ENCODE results near the gene TLK1.
"Not testable (repeated sequence)": the region's sequence is repeated elsewhere in the genome, so short reads cannot be mapped to it uniquely, and the experiment has no call there.

The TLK1 gene

GRCh38 chr2:171095014-171095582, 65.6 kb downstream of the TLK1 start:
- no peaks in the 10 kb centered on the region for H3K27me3 ChIP-seq (ENCODE audit: insufficient read depth, low read length)
- H3K36me3 ChIP-seq (ENCODE audit: insufficient read depth, low read length), result peaks cover 12% of the 10 kb centered on the region; the same call in 1 of the 2 replicates
- peaks cover 4% of the 10 kb centered on the region; the same call in 1 of the 2 replicates for H3K9me3 ChIP-seq (ENCODE audit: insufficient read depth, low read depth, low read length)
- peaks cover 6% of the 10 kb centered on the region for H3K4me1 ChIP-seq (ENCODE audit: insufficient read depth, low read length)
- H3K9ac ChIP-seq (ENCODE audit: low read depth, low read length), result no peak overlapping the region
- H3K27ac ChIP-seq (ENCODE audit: low read depth, low read length), result no peak overlapping the region
- H3K4me3 ChIP-seq (ENCODE audit: low read length), result no peak overlapping the region
- no CpG with 5 or more reads among the region's 2 CpGs for WGBS

GRCh38 chr2:171091517-171091916, 69.2 kb downstream of the TLK1 start:
- peaks cover 15% of the 10 kb centered on the region for H3K4me1 ChIP-seq (ENCODE audit: insufficient read depth, low read length)
- not testable (repeated sequence) for H3K27ac ChIP-seq (ENCODE audit: low read depth, low read length); H3K36me3 ChIP-seq (ENCODE audit: insufficient read depth, low read length); H3K27me3 ChIP-seq (ENCODE audit: insufficient read depth, low read length); H3K9ac ChIP-seq (ENCODE audit: low read depth, low read length); H3K9me3 ChIP-seq (ENCODE audit: insufficient read depth, low read depth, low read length); H3K4me3 ChIP-seq (ENCODE audit: low read length)
- WGBS, result 94% methylated on average over 11 of the region's 11 CpGs

GRCh38 chr2:171089489-171089888, 71.2 kb downstream of the TLK1 start:
- Histone ChIP-seq H3K27ac (ENCODE audit: low read depth, low read length) (no peak overlapping the region), H3K9ac (ENCODE audit: low read depth, low read length) (no peak overlapping the region), H3K4me3 (ENCODE audit: low read length) (no peak overlapping the region), H3K36me3 (ENCODE audit: insufficient read depth, low read length) (0 out of 2 replicates have a peak, but pooled peaks cover 3% of the 10 kb centered on the region), H3K4me1 (ENCODE audit: insufficient read depth, low read length) (peaks cover 18% of the 10 kb centered on the region), H3K27me3 (ENCODE audit: insufficient read depth, low read length) (no peaks in the 10 kb centered on the region), H3K9me3 (ENCODE audit: insufficient read depth, low read depth, low read length) (no peaks in the 10 kb centered on the region)
- 95% methylated on average over 6 of the region's 6 CpGs for WGBS

- Histone ChIP-seq H3K36me3 (ENCODE audit: insufficient read depth, low read length) (0 out of 2 replicates have a peak, but pooled peaks cover 3% of the 10 kb centered on the region), H3K9me3 (ENCODE audit: insufficient read depth, low read depth, low read length) (no peaks in the 10 kb centered on the region), H3K4me3 (ENCODE audit: low read length) (no peak overlapping the region), H3K4me1 (ENCODE audit: insufficient read depth, low read length) (peaks cover 19% of the 10 kb centered on the region), H3K9ac (ENCODE audit: low read depth, low read length) (no peak overlapping the region), H3K27ac (ENCODE audit: low read depth, low read length) (no peak overlapping the region), H3K27me3 (ENCODE audit: insufficient read depth, low read length) (no peaks in the 10 kb centered on the region)
- WGBS, result 98% methylated on average over 4 of the region's 5 CpGs
These were observed 72.4 kb downstream of the TLK1 start for GRCh38 chr2:171088057-171088834.

- Histone ChIP-seq H3K27me3 (ENCODE audit: insufficient read depth, low read length) (no peaks in the 10 kb centered on the region), H3K27ac (ENCODE audit: low read depth, low read length) (no peak overlapping the region; the same call in 1 of the 2 replicates), H3K9ac (ENCODE audit: low read depth, low read length) (no peak overlapping the region), H3K4me3 (ENCODE audit: low read length) (no peak overlapping the region), H3K36me3 (ENCODE audit: insufficient read depth, low read length) (0 out of 2 replicates have a peak, but pooled peaks cover 3% of the 10 kb centered on the region), H3K9me3 (ENCODE audit: insufficient read depth, low read depth, low read length) (no peaks in the 10 kb centered on the region), H3K4me1 (ENCODE audit: insufficient read depth, low read length) (peaks cover 18% of the 10 kb centered on the region)
- 89% methylated on average over 1 of the region's 1 CpG for WGBS
These were observed 73.1 kb downstream of the TLK1 start for GRCh38 chr2:171087547-171087946.

GRCh38 chr2:171086352-171087290, 74.1 kb downstream of the TLK1 start:
- Histone ChIP-seq H3K27ac (ENCODE audit: low read depth, low read length) (no peak overlapping the region), H3K9ac (ENCODE audit: low read depth, low read length) (no peak overlapping the region), H3K9me3 (ENCODE audit: insufficient read depth, low read depth, low read length) (no peaks in the 10 kb centered on the region), H3K4me1 (ENCODE audit: insufficient read depth, low read length) (peaks cover 18% of the 10 kb centered on the region), H3K36me3 (ENCODE audit: insufficient read depth, low read length) (0 out of 2 replicates have a peak, but pooled peaks cover 8% of the 10 kb centered on the region), H3K27me3 (ENCODE audit: insufficient read depth, low read length) (no peaks in the 10 kb centered on the region), H3K4me3 (ENCODE audit: low read length) (no peak overlapping the region)
- 63% methylated on average over 12 of the region's 13 CpGs for WGBS

- WGBS, result 49% methylated on average over 5 of the region's 5 CpGs
- Histone ChIP-seq H3K27me3 (ENCODE audit: insufficient read depth, low read length) (no peaks in the 10 kb centered on the region), H3K27ac (ENCODE audit: low read depth, low read length) (no peak overlapping the region)
These were observed 76.6 kb downstream of the TLK1 start for GRCh38 chr2:171084128-171084527.

GRCh38 chr2:171083451-171083850, 77.2 kb downstream of the TLK1 start:
- peaks cover 24% of the 10 kb centered on the region for H3K36me3 ChIP-seq (ENCODE audit: insufficient read depth, low read length)
- H3K27ac ChIP-seq (ENCODE audit: low read depth, low read length), result no peak overlapping the region; the same call in 1 of the 2 replicates
- WGBS, result 100% methylated on average over 2 of the region's 2 CpGs

More at GRCh38 chr2:171084128-171084527, 76.6 kb downstream of the TLK1 start:
- Histone ChIP-seq H3K4me3 (ENCODE audit: low read length) (no peak overlapping the region), H3K36me3 (ENCODE audit: insufficient read depth, low read length) (peaks cover 20% of the 10 kb centered on the region), H3K4me1 (ENCODE audit: insufficient read depth, low read length) (peaks cover 18% of the 10 kb centered on the region), H3K9ac (ENCODE audit: low read depth, low read length) (no peak overlapping the region), H3K9me3 (ENCODE audit: insufficient read depth, low read depth, low read length) (no peaks in the 10 kb centered on the region)

GRCh38 chr2:171081649-171082111, 79.0 kb downstream of the TLK1 start:
- peaks cover 27% of the 10 kb centered on the region for H3K36me3 ChIP-seq (ENCODE audit: insufficient read depth, low read length)
- no peaks in the 10 kb centered on the region for H3K27me3 ChIP-seq (ENCODE audit: insufficient read depth, low read length)
- no peak overlapping the region for H3K27ac ChIP-seq (ENCODE audit: low read depth, low read length)
- H3K4me1 ChIP-seq (ENCODE audit: insufficient read depth, low read length), result peaks cover 9% of the 10 kb centered on the region
- H3K9me3 ChIP-seq (ENCODE audit: insufficient read depth, low read depth, low read length), result no peaks in the 10 kb centered on the region
- WGBS, result 95% methylated on average over 3 of the region's 3 CpGs
- H3K4me3 ChIP-seq (ENCODE audit: low read length), result no peak overlapping the region
- H3K9ac ChIP-seq (ENCODE audit: low read depth, low read length), result no peak overlapping the region

More at GRCh38 chr2:171083451-171083850, 77.2 kb downstream of the TLK1 start:
- H3K9me3 ChIP-seq (ENCODE audit: insufficient read depth, low read depth, low read length), result no peaks in the 10 kb centered on the region
- no peak overlapping the region for H3K4me3 ChIP-seq (ENCODE audit: low read length)
- H3K4me1 ChIP-seq (ENCODE audit: insufficient read depth, low read length), result peaks cover 18% of the 10 kb centered on the region
- H3K9ac ChIP-seq (ENCODE audit: low read depth, low read length), result no peak overlapping the region
- H3K27me3 ChIP-seq (ENCODE audit: insufficient read depth, low read length), result no peaks in the 10 kb centered on the region

- H3K27ac ChIP-seq (ENCODE audit: low read depth, low read length), result no peak overlapping the region
- no peak overlapping the region for H3K4me3 ChIP-seq (ENCODE audit: low read length)
- peaks cover 9% of the 10 kb centered on the region for H3K4me1 ChIP-seq (ENCODE audit: insufficient read depth, low read length)
- no peaks in the 10 kb centered on the region for H3K27me3 ChIP-seq (ENCODE audit: insufficient read depth, low read length)
- H3K9ac ChIP-seq (ENCODE audit: low read depth, low read length), result no peak overlapping the region
- 93% methylated on average over 6 of the region's 6 CpGs for WGBS
- peaks cover 27% of the 10 kb centered on the region for H3K36me3 ChIP-seq (ENCODE audit: insufficient read depth, low read length)
- H3K9me3 ChIP-seq (ENCODE audit: insufficient read depth, low read depth, low read length), result no peaks in the 10 kb centered on the region
These were observed 80.1 kb downstream of the TLK1 start for GRCh38 chr2:171080607-171081006.

Data from HUES64 (cell line).